GM23338 (cell line): ENCODE measurements around the gene CHRNA7. TPM values are rescaled to one million over a fixed set of nuclear protein-coding genes. Genes with fewer than 3 reads are reported as not detected.

Source experiments
- ATAC-seq: fragments of 200-7000 bp; cut with Tn5 transposase; 3 replicates; pipeline ENCODE4 v1.9.1; 2020
- DNase-seq: peaks from one replicate; pipeline ENCODE4 v3.0.0-alpha.2; 2015; ENCODE audit warnings: low spot score
- H2AFZ ChIP-seq: fragments of 200-600 bp; sonication (generic); 2 replicates; pipeline ENCODE4 v1.8.0; 2016; ENCODE audit warnings: antibody characterized with exemption, mild to moderate bottlenecking, moderate library complexity
- H3F3A ChIP-seq: fragments of 200-600 bp; sonication (generic); replicated peaks from 2 replicates; pipeline ENCODE4 v1.8.0; 2017; ENCODE audit warnings: antibody characterized with exemption, mixed run types, low read depth
- H3K27ac ChIP-seq: fragments of 200-600 bp; sonication (generic); 2 replicates; pipeline ENCODE4 v1.6.1; 2016; ENCODE audit warnings: low read depth
- H3K27me3 ChIP-seq: fragments of 200-600 bp; sonication (generic); 2 replicates; pipeline ENCODE4 v1.8.0; 2016; ENCODE audit warnings: mild to moderate bottlenecking, mixed run types, moderate library complexity; ENCODE audit not compliant: insufficient read depth
- H3K36me3 ChIP-seq: fragments of 200-600 bp; sonication (generic); 2 replicates; pipeline ENCODE4 v1.8.0; 2016; ENCODE audit warnings: mild to moderate bottlenecking; ENCODE audit not compliant: insufficient read depth
- H3K4me1 ChIP-seq: fragments of 200-600 bp; sonication (generic); 2 replicates; pipeline ENCODE4 v1.8.0; 2016; ENCODE audit warnings: mild to moderate bottlenecking, moderate library complexity; ENCODE audit not compliant: insufficient read depth
- H3K4me2 ChIP-seq: fragments of 200-600 bp; sonication (generic); 2 replicates; pipeline ENCODE4 v1.7.1; 2017; ENCODE audit warnings: mixed run types
- H3K4me3 ChIP-seq: fragments of 200-600 bp; sonication (generic); 2 replicates; pipeline ENCODE4 v1.6.1; 2016; ENCODE audit warnings: mixed run types
- H3K79me2 ChIP-seq: fragments of 200-600 bp; sonication (generic); replicated peaks from 2 replicates; pipeline ENCODE4 v1.8.0; 2017; ENCODE audit warnings: mild to moderate bottlenecking; ENCODE audit not compliant: insufficient read depth
- H3K9me2 ChIP-seq: fragments of 200-600 bp; sonication (generic); 2 replicates; pipeline ENCODE4 v1.8.0; 2017; ENCODE audit not compliant: insufficient read depth
- H4K20me1 ChIP-seq: fragments of 200-600 bp; sonication (generic); replicated peaks from 2 replicates; pipeline ENCODE4 v1.8.0; 2017; ENCODE audit warnings: mild to moderate bottlenecking; ENCODE audit not compliant: insufficient read depth
- H3K27ac Mint-ChIP-seq: 2 replicates; pipeline ENCODE4 v1.8.0; 2020; ENCODE audit warnings: inconsistent platforms, mild to moderate bottlenecking, moderate library complexity, mixed read lengths
- H3K27me3 Mint-ChIP-seq: 3 replicates; pipeline ENCODE4 v1.8.0; 2022; ENCODE audit warnings: low read depth, mild to moderate bottlenecking, moderate library complexity, mixed read lengths, inconsistent platforms; ENCODE audit not compliant: insufficient read depth, poor library complexity
- H3K36me3 Mint-ChIP-seq: 3 replicates; pipeline ENCODE4 v1.8.0; 2021; ENCODE audit warnings: low read depth, mild to moderate bottlenecking, inconsistent platforms, moderate library complexity, mixed read lengths
- H3K4me1 Mint-ChIP-seq: 3 replicates; pipeline ENCODE4 v1.8.0; 2020; ENCODE audit warnings: mild to moderate bottlenecking, inconsistent platforms, mixed read lengths
- H3K4me3 Mint-ChIP-seq: 3 replicates; pipeline ENCODE4 v1.8.0; 2021; ENCODE audit warnings: moderate library complexity, mild to moderate bottlenecking, inconsistent platforms, mixed read lengths
- H3K9me3 Mint-ChIP-seq: 3 replicates; pipeline ENCODE4 v1.8.0; 2020; ENCODE audit warnings: moderate library complexity, mild to moderate bottlenecking, inconsistent platforms, mixed read lengths
- CREB1 ChIP-seq: fragments of 250-450 bp; sonication (Bioruptor Pico); IDR thresholded peaks from 2 replicates; pipeline ENCODE4 v1.5.0; 2020; ENCODE audit warnings: low read depth, mild to moderate bottlenecking, moderate library complexity
- EZH2 ChIP-seq: fragments of 200-600 bp; sonication (generic); IDR thresholded peaks from one replicate; pipeline ENCODE4 v1.8.0; 2017; ENCODE audit warnings: antibody characterized with exemption, mild to moderate bottlenecking, low read depth; ENCODE audit not compliant: unreplicated experiment
- EZH2phosphoT487 ChIP-seq: fragments of 200-600 bp; sonication (generic); IDR thresholded peaks from one replicate; pipeline ENCODE4 v1.8.1; 2018; ENCODE audit warnings: antibody characterized with exemption; ENCODE audit not compliant: unreplicated experiment
- JUNB ChIP-seq: IDR thresholded peaks from one replicate; pipeline ENCODE4 v1.6.1; 2016; ENCODE audit warnings: antibody characterized with exemption; ENCODE audit not compliant: unreplicated experiment
- NANOG ChIP-seq: IDR thresholded peaks from 2 replicates; pipeline ENCODE4 v1.6.1; 2016; ENCODE audit warnings: antibody characterized with exemption, borderline replicate concordance
- POLR2AphosphoS5 ChIP-seq: IDR thresholded peaks from 2 replicates; pipeline ENCODE4 v1.6.1; 2016; ENCODE audit warnings: antibody characterized with exemption, low read depth
- REST ChIP-seq: IDR thresholded peaks from one replicate; pipeline ENCODE4 v1.6.1; 2018; ENCODE audit warnings: antibody characterized with exemption; ENCODE audit not compliant: unreplicated experiment
- STAT1 ChIP-seq: IDR thresholded peaks from one replicate; pipeline ENCODE4 v1.6.1; 2016; ENCODE audit warnings: antibody characterized with exemption; ENCODE audit not compliant: unreplicated experiment
- ZNF114 ChIP-seq: fragments of 250-450 bp; sonication (Bioruptor Pico); IDR thresholded peaks from 2 replicates; pipeline ENCODE4 v1.5.0; 2020; ENCODE audit warnings: mild to moderate bottlenecking, moderate library complexity
- ZNF331 ChIP-seq: fragments of 250-450 bp; sonication (Bioruptor Pico); IDR thresholded peaks from 2 replicates; pipeline ENCODE4 v1.5.0; 2020; ENCODE audit warnings: low read depth, mild to moderate bottlenecking, moderate library complexity
- polyA plus RNA-seq: library from polyadenylated mRNA; unstranded; fragments of >200 nt; fragmentation: Nextera tagmentation; extraction: Ambion mirVana; gene quantifications from 2 replicates; pipeline ENCODE4 v1.2.1, GENCODE V29; 2016
- total RNA-seq: library from RNA; depleted of rRNA; stranded (reverse); fragments of >200 nt; shearing (Covaris generic); gene quantifications from 2 replicates; pipeline ENCODE4 v1.2.3, GENCODE V29; 2014
- TF ChIP-seq, protein P1 (sequence below): IDR thresholded peaks from 2 replicates; pipeline ENCODE4 v1.6.1; 2016; ENCODE audit warnings: antibody characterized with exemption
- TF ChIP-seq, protein P2 (sequence below), 2 experiments: fragments of 200-600 bp in 1 of 2; sonication (generic) in 1 of 2; conservative IDR thresholded peaks; 2 replicates each; pipeline versions ENCODE4 v1.5.1 to v1.6.1; 2016 to 2017; ENCODE audit warnings: antibody characterized with exemption in 2 of 2, low read depth in 2 of 2, mild to moderate bottlenecking in 2 of 2, moderate library complexity in 1 of 2
- TF ChIP-seq, protein P3 (sequence below): fragments of 250-450 bp; sonication (Bioruptor Pico); IDR thresholded peaks from 2 replicates; pipeline ENCODE4 v1.5.0; 2020; ENCODE audit warnings: mild to moderate bottlenecking, moderate library complexity

CHRNA7 gene
- total and polyA plus RNA-seq, 2 experiments from 2014 or later, result 4.6 to 8.2 TPM

DNA sequence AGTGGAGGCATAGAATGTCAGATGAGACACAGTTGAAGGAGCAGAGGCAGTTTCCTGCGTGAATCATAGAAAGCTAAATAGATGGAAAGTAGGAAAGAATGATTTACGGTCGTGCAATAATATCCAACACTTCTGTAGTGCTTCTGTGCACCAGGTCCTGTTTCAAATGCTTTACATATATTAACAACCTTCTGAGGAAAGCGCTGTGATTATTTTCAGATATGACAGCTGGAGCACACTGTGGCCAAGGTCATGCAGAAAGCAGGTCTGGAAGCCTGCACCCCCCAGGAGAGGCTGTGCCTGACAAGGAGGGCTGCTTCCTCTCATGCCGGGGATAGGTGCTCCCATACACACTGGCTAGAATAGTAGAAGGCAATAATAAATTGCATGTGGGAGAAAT lies 104.5 kb downstream of the CHRNA7 start:
- DNase-seq, result no peak
- Histone ChIP-seq H3K4me2 (no peak overlapping the region), H3K79me2 (no peaks in the 10 kb centered on the region), H3F3A (no peaks in the 10 kb centered on the region), H2AFZ (no peak overlapping the region), H3K4me3 (no peak overlapping the region), H3K36me3 (no peaks in the 10 kb centered on the region), H3K4me1 (no peaks in the 10 kb centered on the region), H3K27me3 (no peaks in the 10 kb centered on the region), H3K9me2 (no peaks in the 10 kb centered on the region), H4K20me1 (peaks cover 3% of the 10 kb centered on the region; the same call in 1 of the 2 replicates), H3K27ac (no peak overlapping the region)
- no peak overlapping the region for H3K27ac Mint-ChIP-seq
- H3K9me3 Mint-ChIP-seq, result no peaks in the 10 kb centered on the region
- H3K4me3 Mint-ChIP-seq, result no peak overlapping the region
- ATAC-seq, result no peak
- H3K36me3 Mint-ChIP-seq, result no peaks in the 10 kb centered on the region
- peaks cover 2% of the 10 kb centered on the region for H3K27me3 Mint-ChIP-seq
- H3K4me1 Mint-ChIP-seq, result no peaks in the 10 kb centered on the region
- TF ChIP-seq REST (no peak), EZH2 (no peak), NANOG (no peak), ZNF331 (CRISPR knock-in tag) (no peak), CREB1 (no peak), ZNF114 (CRISPR knock-in tag) (no peak), EZH2phosphoT487 (no peak), POLR2AphosphoS5 (no peak), JUNB (no peak), STAT1 (no peak)
- TF ChIP-seq, protein P1, sequence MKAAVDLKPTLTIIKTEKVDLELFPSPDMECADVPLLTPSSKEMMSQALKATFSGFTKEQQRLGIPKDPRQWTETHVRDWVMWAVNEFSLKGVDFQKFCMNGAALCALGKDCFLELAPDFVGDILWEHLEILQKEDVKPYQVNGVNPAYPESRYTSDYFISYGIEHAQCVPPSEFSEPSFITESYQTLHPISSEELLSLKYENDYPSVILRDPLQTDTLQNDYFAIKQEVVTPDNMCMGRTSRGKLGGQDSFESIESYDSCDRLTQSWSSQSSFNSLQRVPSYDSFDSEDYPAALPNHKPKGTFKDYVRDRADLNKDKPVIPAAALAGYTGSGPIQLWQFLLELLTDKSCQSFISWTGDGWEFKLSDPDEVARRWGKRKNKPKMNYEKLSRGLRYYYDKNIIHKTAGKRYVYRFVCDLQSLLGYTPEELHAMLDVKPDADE, result no peak
- TF ChIP-seq, protein P2, sequence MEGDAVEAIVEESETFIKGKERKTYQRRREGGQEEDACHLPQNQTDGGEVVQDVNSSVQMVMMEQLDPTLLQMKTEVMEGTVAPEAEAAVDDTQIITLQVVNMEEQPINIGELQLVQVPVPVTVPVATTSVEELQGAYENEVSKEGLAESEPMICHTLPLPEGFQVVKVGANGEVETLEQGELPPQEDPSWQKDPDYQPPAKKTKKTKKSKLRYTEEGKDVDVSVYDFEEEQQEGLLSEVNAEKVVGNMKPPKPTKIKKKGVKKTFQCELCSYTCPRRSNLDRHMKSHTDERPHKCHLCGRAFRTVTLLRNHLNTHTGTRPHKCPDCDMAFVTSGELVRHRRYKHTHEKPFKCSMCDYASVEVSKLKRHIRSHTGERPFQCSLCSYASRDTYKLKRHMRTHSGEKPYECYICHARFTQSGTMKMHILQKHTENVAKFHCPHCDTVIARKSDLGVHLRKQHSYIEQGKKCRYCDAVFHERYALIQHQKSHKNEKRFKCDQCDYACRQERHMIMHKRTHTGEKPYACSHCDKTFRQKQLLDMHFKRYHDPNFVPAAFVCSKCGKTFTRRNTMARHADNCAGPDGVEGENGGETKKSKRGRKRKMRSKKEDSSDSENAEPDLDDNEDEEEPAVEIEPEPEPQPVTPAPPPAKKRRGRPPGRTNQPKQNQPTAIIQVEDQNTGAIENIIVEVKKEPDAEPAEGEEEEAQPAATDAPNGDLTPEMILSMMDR (conservative IDR thresholded peaks at IDR 0.05; ENCODE audit: low read depth in 2 of 2), result no peak
- TF ChIP-seq, protein P3, sequence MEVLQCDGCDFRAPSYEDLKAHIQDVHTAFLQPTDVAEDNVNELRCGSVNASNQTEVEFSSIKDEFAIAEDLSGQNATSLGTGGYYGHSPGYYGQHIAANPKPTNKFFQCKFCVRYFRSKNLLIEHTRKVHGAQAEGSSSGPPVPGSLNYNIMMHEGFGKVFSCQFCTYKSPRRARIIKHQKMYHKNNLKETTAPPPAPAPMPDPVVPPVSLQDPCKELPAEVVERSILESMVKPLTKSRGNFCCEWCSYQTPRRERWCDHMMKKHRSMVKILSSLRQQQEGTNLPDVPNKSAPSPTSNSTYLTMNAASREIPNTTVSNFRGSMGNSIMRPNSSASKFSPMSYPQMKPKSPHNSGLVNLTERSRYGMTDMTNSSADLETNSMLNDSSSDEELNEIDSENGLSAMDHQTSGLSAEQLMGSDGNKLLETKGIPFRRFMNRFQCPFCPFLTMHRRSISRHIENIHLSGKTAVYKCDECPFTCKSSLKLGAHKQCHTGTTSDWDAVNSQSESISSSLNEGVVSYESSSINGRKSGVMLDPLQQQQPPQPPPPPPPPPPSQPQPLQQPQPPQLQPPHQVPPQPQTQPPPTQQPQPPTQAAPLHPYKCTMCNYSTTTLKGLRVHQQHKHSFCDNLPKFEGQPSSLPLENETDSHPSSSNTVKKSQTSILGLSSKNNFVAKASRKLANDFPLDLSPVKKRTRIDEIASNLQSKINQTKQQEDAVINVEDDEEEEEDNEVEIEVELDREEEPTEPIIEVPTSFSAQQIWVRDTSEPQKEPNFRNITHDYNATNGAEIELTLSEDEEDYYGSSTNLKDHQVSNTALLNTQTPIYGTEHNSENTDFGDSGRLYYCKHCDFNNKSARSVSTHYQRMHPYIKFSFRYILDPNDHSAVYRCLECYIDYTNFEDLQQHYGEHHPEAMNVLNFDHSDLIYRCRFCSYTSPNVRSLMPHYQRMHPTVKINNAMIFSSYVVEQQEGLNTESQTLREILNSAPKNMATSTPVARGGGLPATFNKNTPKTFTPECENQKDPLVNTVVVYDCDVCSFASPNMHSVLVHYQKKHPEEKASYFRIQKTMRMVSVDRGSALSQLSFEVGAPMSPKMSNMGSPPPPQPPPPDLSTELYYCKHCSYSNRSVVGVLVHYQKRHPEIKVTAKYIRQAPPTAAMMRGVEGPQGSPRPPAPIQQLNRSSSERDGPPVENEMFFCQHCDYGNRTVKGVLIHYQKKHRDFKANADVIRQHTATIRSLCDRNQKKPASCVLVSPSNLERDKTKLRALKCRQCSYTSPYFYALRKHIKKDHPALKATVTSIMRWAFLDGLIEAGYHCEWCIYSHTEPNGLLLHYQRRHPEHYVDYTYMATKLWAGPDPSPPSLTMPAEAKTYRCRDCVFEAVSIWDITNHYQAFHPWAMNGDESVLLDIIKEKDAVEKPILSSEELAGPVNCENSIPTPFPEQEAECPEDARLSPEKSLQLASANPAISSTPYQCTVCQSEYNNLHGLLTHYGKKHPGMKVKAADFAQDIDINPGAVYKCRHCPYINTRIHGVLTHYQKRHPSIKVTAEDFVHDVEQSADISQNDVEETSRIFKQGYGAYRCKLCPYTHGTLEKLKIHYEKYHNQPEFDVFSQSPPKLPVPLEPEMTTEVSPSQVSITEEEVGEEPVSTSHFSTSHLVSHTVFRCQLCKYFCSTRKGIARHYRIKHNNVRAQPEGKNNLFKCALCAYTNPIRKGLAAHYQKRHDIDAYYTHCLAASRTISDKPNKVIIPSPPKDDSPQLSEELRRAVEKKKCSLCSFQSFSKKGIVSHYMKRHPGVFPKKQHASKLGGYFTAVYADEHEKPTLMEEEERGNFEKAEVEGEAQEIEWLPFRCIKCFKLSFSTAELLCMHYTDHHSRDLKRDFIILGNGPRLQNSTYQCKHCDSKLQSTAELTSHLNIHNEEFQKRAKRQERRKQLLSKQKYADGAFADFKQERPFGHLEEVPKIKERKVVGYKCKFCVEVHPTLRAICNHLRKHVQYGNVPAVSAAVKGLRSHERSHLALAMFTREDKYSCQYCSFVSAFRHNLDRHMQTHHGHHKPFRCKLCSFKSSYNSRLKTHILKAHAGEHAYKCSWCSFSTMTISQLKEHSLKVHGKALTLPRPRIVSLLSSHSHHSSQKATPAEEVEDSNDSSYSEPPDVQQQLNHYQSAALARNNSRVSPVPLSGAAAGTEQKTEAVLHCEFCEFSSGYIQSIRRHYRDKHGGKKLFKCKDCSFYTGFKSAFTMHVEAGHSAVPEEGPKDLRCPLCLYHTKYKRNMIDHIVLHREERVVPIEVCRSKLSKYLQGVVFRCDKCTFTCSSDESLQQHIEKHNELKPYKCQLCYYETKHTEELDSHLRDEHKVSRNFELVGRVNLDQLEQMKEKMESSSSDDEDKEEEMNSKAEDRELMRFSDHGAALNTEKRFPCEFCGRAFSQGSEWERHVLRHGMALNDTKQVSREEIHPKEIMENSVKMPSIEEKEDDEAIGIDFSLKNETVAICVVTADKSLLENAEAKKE (CRISPR knock-in tag), result no peak
